GM21576 (cell line): Measurements from ENCODE around the gene XRCC5.

Experiments
- ATAC-seq: cut with Tn5 transposase; IDR thresholded peaks from one replicate; pipeline ENCODE4 v1.9.1; 2021; ENCODE audit warnings: mild to moderate bottlenecking, moderate library complexity; ENCODE audit not compliant: unreplicated experiment

Gene XRCC5

GRCh38 chr2:216151313-216152025, 42.3 kb downstream of the XRCC5 start:
- ATAC-seq, result no peak

- no peak for ATAC-seq
Observed at GRCh38 chr2:216155954-216156353, 46.8 kb downstream of the XRCC5 start.

GRCh38 chr2:216156822-216157221, 47.7 kb downstream of the XRCC5 start:
- ATAC-seq, result no peak

GRCh38 chr2:216159144-216159543, 50.0 kb downstream of the XRCC5 start:
- no peak for ATAC-seq

GRCh38 chr2:216159646-216160045, 50.5 kb downstream of the XRCC5 start:
- no peak for ATAC-seq

- ATAC-seq, result no peak
Observed at GRCh38 chr2:216160786-216161185, 51.6 kb downstream of the XRCC5 start.

GRCh38 chr2:216161967-216162366, 52.8 kb downstream of the XRCC5 start:
- ATAC-seq, result no peak

- no peak for ATAC-seq
Observed at GRCh38 chr2:216163518-216163917, 54.4 kb downstream of the XRCC5 start.

- no peak for ATAC-seq
Observed at GRCh38 chr2:216164087-216164486, 54.9 kb downstream of the XRCC5 start.

GRCh38 chr2:216164576-216164975, 55.4 kb downstream of the XRCC5 start:
- no peak for ATAC-seq

- no peak for ATAC-seq
Observed at GRCh38 chr2:216165711-216166110, 56.6 kb downstream of the XRCC5 start.

GRCh38 chr2:216169087-216169486, 59.9 kb downstream of the XRCC5 start:
- ATAC-seq, result no peak

GRCh38 chr2:216170076-216170763, 61.1 kb downstream of the XRCC5 start:
- no peak for ATAC-seq

- ATAC-seq, result no peak
Observed at GRCh38 chr2:216171011-216171410, 61.9 kb downstream of the XRCC5 start.

GRCh38 chr2:216172493-216172892, 63.3 kb downstream of the XRCC5 start:
- ATAC-seq, result no peak

GRCh38 chr2:216179015-216179414, 69.9 kb downstream of the XRCC5 start:
- ATAC-seq, result no peak

- no peak for ATAC-seq
Observed at GRCh38 chr2:216181351-216181750, 72.2 kb downstream of the XRCC5 start.

GRCh38 chr2:216181953-216182461, 72.9 kb downstream of the XRCC5 start:
- no peak for ATAC-seq

GRCh38 chr2:216183462-216183861, 74.3 kb downstream of the XRCC5 start:
- no peak for ATAC-seq

GRCh38 chr2:216188559-216188850, 79.4 kb downstream of the XRCC5 start:
- ATAC-seq, result no peak

GRCh38 chr2:216188956-216189355, 79.8 kb downstream of the XRCC5 start:
- ATAC-seq, result no peak

- ATAC-seq, result no peak
Observed at GRCh38 chr2:216189410-216189809, 80.3 kb downstream of the XRCC5 start.

GRCh38 chr2:216192181-216192580, 83.0 kb downstream of the XRCC5 start:
- ATAC-seq, result no peak
